ENCODE results near the gene LGSN. TPM values are rescaled to one million over a fixed set of nuclear protein-coding genes. Genes with fewer than 3 reads are reported as not detected.
"Not testable (repeated sequence)": the region's sequence is repeated elsewhere in the genome, so short reads cannot be mapped to it uniquely, and the experiment has no call there.

Gene LGSN
- total RNA-seq, 2 donors from 2014 or later, result 0.11 to 13.2 TPM

- no peak overlapping the region for H3K9ac ChIP-seq (ENCODE audit: low read depth in 2 of 2, low read length in 2 of 2)
- DNase-seq, result no peak
- no peaks in the 10 kb centered on the region for H3K36me3 ChIP-seq
- H3K27ac ChIP-seq, result no peak overlapping the region
- H3K4me1 ChIP-seq, result no peaks in the 10 kb centered on the region
- H3K4me3 ChIP-seq, result no peak overlapping the region
- no peaks in the 10 kb centered on the region for H3K9me3 ChIP-seq
- no peak for TF ChIP-seq CTCF (IDR thresholded peaks at IDR 0.05)
- intact Hi-C loops (cut with DNase I), result no loop called here
- no peaks in the 10 kb centered on the region for H3K27me3 ChIP-seq
These were observed 73.9 kb downstream of the LGSN start for GRCh38 chr6:63245909-63246308.

GRCh38 chr6:63245420-63245819 is 74.4 kb downstream of the LGSN start:
- no peak overlapping the region for H3K9ac ChIP-seq (ENCODE audit: low read depth in 2 of 2, low read length in 2 of 2)
- TF ChIP-seq CTCF (IDR thresholded peaks at IDR 0.05), result no peak
- intact Hi-C loops (cut with DNase I), result no loop called here
- no peak for DNase-seq
- no peaks in the 10 kb centered on the region for H3K27me3 ChIP-seq
- no peak overlapping the region for H3K4me3 ChIP-seq
- H3K27ac ChIP-seq, result no peak overlapping the region
- H3K36me3 ChIP-seq, result no peaks in the 10 kb centered on the region
- no peaks in the 10 kb centered on the region for H3K9me3 ChIP-seq
- no peaks in the 10 kb centered on the region for H3K4me1 ChIP-seq

- intact Hi-C loops (cut with DNase I), result no loop called here
- no peak overlapping the region for H3K4me3 ChIP-seq
These were observed 83.4 kb downstream of the LGSN start for GRCh38 chr6:63236398-63236817.

GRCh38 chr6:63230511-63230910 is 89.3 kb downstream of the LGSN start:
- DNase-seq; H3K36me3 ChIP-seq; intact Hi-C loops (cut with DNase I); H3K9me3 ChIP-seq; H3K27ac ChIP-seq; H3K4me3 ChIP-seq; H3K27me3 ChIP-seq; H3K9ac ChIP-seq (ENCODE audit: low read depth in 2 of 2, low read length in 2 of 2); H3K4me1 ChIP-seq: not testable (repeated sequence)

More at GRCh38 chr6:63236398-63236817, 83.4 kb downstream of the LGSN start:
- H3K9ac ChIP-seq (ENCODE audit: low read depth in 2 of 2, low read length in 2 of 2), result no peak overlapping the region
- no peaks in the 10 kb centered on the region for H3K9me3 ChIP-seq
- H3K27me3 ChIP-seq, result no peaks in the 10 kb centered on the region
- DNase-seq, result no peak
- H3K4me1 ChIP-seq, result no peaks in the 10 kb centered on the region
- no peaks in the 10 kb centered on the region for H3K36me3 ChIP-seq
- no peak overlapping the region for H3K27ac ChIP-seq
- TF ChIP-seq CTCF (IDR thresholded peaks at IDR 0.05), result no peak

- H3K4me3 ChIP-seq; H3K9ac ChIP-seq (ENCODE audit: low read depth in 2 of 2, low read length in 2 of 2); intact Hi-C loops (cut with DNase I); H3K27ac ChIP-seq; DNase-seq; H3K27me3 ChIP-seq; H3K36me3 ChIP-seq; H3K4me1 ChIP-seq; H3K9me3 ChIP-seq: not testable (repeated sequence)
These were observed 89.8 kb downstream of the LGSN start for GRCh38 chr6:63230027-63230426.

- H3K27ac ChIP-seq; H3K36me3 ChIP-seq; H3K9ac ChIP-seq (ENCODE audit: low read depth in 2 of 2, low read length in 2 of 2); H3K9me3 ChIP-seq; H3K27me3 ChIP-seq; DNase-seq; H3K4me3 ChIP-seq; intact Hi-C loops (cut with DNase I); H3K4me1 ChIP-seq: not testable (repeated sequence)
These were observed 91.6 kb downstream of the LGSN start for GRCh38 chr6:63227928-63228894.

- H3K9ac ChIP-seq (ENCODE audit: low read depth in 2 of 2, low read length in 2 of 2); H3K27me3 ChIP-seq; intact Hi-C loops (cut with DNase I); DNase-seq; H3K36me3 ChIP-seq; H3K4me1 ChIP-seq; H3K4me3 ChIP-seq; H3K27ac ChIP-seq; H3K9me3 ChIP-seq: not testable (repeated sequence)
These were observed 93.8 kb downstream of the LGSN start for GRCh38 chr6:63225987-63226386.

Other genes with a start within 250 kb of the LGSN start
- gene FKBP1C, start 108.5 kb downstream of the LGSN start, total RNA-seq, result 1 to 10 TPM; 1.0 to 1.8 TPM